ENCODE results near the gene PODXL. TPM values are rescaled to one million over a fixed set of nuclear protein-coding genes. Genes with fewer than 3 reads are reported as not detected.

Gene PODXL
- total RNA-seq, 2 donors from 2014 or later, result 523 to 701 TPM

DNA sequence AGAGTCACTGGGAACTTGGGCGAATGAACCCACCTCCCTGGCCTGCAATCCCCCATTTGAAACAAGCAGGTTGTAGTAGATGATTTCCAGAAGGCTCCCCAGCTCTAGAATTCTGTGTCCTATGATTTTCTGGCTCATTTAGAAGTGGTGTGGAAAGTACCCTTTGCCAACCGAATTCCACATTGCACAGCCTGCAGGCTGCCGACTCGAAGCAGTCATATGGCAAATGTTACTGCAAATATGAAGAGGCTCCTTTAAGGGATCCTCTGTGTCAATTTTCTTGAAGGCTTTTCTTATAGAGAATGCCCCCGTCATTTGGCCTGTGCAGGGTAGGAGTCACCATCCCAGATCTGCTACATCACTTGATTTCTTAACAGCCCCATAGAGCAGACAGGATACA lies 5.6 kb downstream of the PODXL start:
- Mint-ChIP-seq H3K27ac (peak overlapping the region; percentile 12), H3K4me3 (no peak overlapping the region), H3K36me3 (ENCODE audit: low read depth) (peaks cover 77% of the 10 kb centered on the region), H3K9me3 (no peaks in the 10 kb centered on the region), H3K4me1 (peaks cover 56% of the 10 kb centered on the region), H3K27me3 (ENCODE audit: insufficient read depth) (peaks cover 18% of the 10 kb centered on the region)
- Histone ChIP-seq H3K4me1 (ENCODE audit: control insufficient read depth, insufficient read depth, low read length) (peaks cover 12% of the 10 kb centered on the region), H3K27me3 (ENCODE audit: control insufficient read depth, insufficient read depth, low read length, poor library complexity, severe bottlenecking) (no peaks in the 10 kb centered on the region), H3K9me3 (ENCODE audit: control insufficient read depth, low read length) (no peaks in the 10 kb centered on the region), H3K4me3 (ENCODE audit: low read length) (peak overlapping the region; percentile 99), H3K36me3 (ENCODE audit: control insufficient read depth, insufficient read depth, low read length) (peaks cover 95% of the 10 kb centered on the region), H3K27ac (ENCODE audit: low read depth, low read length) (no peak overlapping the region), H3K9ac (ENCODE audit: extremely low read depth, low read length, poor library complexity, severe bottlenecking) (no peak overlapping the region)
- no peak for DNase-seq
- WGBS, 2 experiments (ENCODE audit: insufficient coverage in 1 of 2, insufficient read length in 1 of 2), result 94 to 96% methylated on average over 4 to 5 of the region's 5 CpGs
- TF ChIP-seq, protein P1, sequence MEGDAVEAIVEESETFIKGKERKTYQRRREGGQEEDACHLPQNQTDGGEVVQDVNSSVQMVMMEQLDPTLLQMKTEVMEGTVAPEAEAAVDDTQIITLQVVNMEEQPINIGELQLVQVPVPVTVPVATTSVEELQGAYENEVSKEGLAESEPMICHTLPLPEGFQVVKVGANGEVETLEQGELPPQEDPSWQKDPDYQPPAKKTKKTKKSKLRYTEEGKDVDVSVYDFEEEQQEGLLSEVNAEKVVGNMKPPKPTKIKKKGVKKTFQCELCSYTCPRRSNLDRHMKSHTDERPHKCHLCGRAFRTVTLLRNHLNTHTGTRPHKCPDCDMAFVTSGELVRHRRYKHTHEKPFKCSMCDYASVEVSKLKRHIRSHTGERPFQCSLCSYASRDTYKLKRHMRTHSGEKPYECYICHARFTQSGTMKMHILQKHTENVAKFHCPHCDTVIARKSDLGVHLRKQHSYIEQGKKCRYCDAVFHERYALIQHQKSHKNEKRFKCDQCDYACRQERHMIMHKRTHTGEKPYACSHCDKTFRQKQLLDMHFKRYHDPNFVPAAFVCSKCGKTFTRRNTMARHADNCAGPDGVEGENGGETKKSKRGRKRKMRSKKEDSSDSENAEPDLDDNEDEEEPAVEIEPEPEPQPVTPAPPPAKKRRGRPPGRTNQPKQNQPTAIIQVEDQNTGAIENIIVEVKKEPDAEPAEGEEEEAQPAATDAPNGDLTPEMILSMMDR (conservative IDR thresholded peaks at IDR 0.05), result no peak

DNA sequence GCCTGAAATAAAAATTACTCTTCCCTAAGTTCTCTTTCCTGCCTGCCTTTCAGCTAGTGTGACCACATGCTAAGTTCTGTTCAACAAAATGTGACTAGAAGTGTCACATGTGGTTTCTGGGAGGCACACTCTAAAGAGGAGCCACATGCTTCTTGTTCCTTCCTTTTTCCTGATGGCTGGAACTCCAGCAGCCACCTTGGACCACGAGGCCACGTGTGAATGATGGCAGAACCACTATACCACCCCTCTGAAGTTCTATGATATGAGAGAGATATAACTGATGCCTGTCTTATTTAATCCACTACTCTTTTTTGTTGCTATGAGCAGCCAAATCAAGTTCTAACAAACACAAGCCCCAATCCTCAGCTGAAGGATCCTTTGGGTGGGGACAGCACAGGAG lies 8.1 kb downstream of the PODXL start:
- H3K27ac Mint-ChIP-seq, result peak overlapping the region; percentile 50
- no peaks in the 10 kb centered on the region for H3K27me3 Mint-ChIP-seq (ENCODE audit: insufficient read depth)
- peaks cover 21% of the 10 kb centered on the region for H3K4me1 ChIP-seq (ENCODE audit: control insufficient read depth, insufficient read depth, low read length)
- no peak overlapping the region for H3K27ac ChIP-seq (ENCODE audit: low read depth, low read length)
- peak overlapping the region; percentile 30 for H3K4me3 ChIP-seq (ENCODE audit: low read length)
- no peak overlapping the region for H3K4me3 Mint-ChIP-seq
- no peak overlapping the region for H3K9ac ChIP-seq (ENCODE audit: extremely low read depth, low read length, poor library complexity, severe bottlenecking)
- TF ChIP-seq, protein P1 (conservative IDR thresholded peaks at IDR 0.05), result no peak
- WGBS, 2 experiments (ENCODE audit: insufficient coverage in 1 of 2, insufficient read length in 1 of 2), result 94% methylated on average over 2 of the region's 2 CpGs; no CpG with 5 or more reads in 1 of the 2 experiments
- H3K27me3 ChIP-seq (ENCODE audit: control insufficient read depth, insufficient read depth, low read length, poor library complexity, severe bottlenecking), result no peaks in the 10 kb centered on the region
- peaks cover 98% of the 10 kb centered on the region for H3K36me3 ChIP-seq (ENCODE audit: control insufficient read depth, insufficient read depth, low read length)
- no peaks in the 10 kb centered on the region for H3K9me3 Mint-ChIP-seq
- DNase-seq, result no peak
- H3K36me3 Mint-ChIP-seq (ENCODE audit: low read depth), result peaks cover 73% of the 10 kb centered on the region
- H3K4me1 Mint-ChIP-seq, result peaks cover 51% of the 10 kb centered on the region
- no peaks in the 10 kb centered on the region for H3K9me3 ChIP-seq (ENCODE audit: control insufficient read depth, low read length)

DNA sequence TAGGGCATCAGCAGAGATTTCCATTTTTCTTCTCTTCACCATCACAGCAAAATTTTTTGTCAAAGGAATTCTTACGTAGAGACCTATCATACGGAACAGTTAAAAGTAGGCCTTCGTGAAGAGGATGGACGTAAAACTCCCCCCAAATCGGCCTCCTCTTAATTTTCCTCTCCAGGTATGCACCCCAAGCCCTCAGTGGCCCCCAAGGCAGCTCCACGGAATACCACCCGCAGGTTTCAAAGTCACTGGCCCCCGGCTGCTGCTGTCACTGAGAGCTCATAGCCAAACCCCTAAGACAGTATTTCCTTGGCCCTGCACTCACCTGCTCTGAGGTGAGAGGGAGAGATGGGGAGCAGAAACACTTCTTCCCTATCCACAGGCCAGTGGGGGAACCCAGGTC lies 8.8 kb downstream of the PODXL start:
- H3K4me3 ChIP-seq (ENCODE audit: low read length), result peak overlapping the region; percentile 8
- H3K4me3 Mint-ChIP-seq, result no peak overlapping the region
- peaks cover 47% of the 10 kb centered on the region for H3K4me1 Mint-ChIP-seq
- no peak overlapping the region for H3K9ac ChIP-seq (ENCODE audit: extremely low read depth, low read length, poor library complexity, severe bottlenecking)
- H3K9me3 ChIP-seq (ENCODE audit: control insufficient read depth, low read length), result no peaks in the 10 kb centered on the region
- DNase-seq, result peak; percentile 48
- no peak overlapping the region for H3K27ac ChIP-seq (ENCODE audit: low read depth, low read length)
- H3K4me1 ChIP-seq (ENCODE audit: control insufficient read depth, insufficient read depth, low read length), result peaks cover 24% of the 10 kb centered on the region
- no peaks in the 10 kb centered on the region for H3K27me3 Mint-ChIP-seq (ENCODE audit: insufficient read depth)
- TF ChIP-seq, protein P1 (conservative IDR thresholded peaks at IDR 0.05), result no peak
- 87 to 96% methylated on average over 4 to 8 of the region's 8 CpGs for WGBS, 2 experiments (ENCODE audit: insufficient coverage in 1 of 2, insufficient read length in 1 of 2)
- H3K36me3 ChIP-seq (ENCODE audit: control insufficient read depth, insufficient read depth, low read length), result peaks cover 98% of the 10 kb centered on the region
- H3K36me3 Mint-ChIP-seq (ENCODE audit: low read depth), result peaks cover 72% of the 10 kb centered on the region
- peak overlapping the region; percentile 52 for H3K27ac Mint-ChIP-seq
- H3K27me3 ChIP-seq (ENCODE audit: control insufficient read depth, insufficient read depth, low read length, poor library complexity, severe bottlenecking), result no peaks in the 10 kb centered on the region
- H3K9me3 Mint-ChIP-seq, result no peaks in the 10 kb centered on the region

Measured in endodermal cell (in vitro differentiated cells).